ENCODE data around the gene NDUFV1. TPM values are rescaled to one million over a fixed set of nuclear protein-coding genes. Genes with fewer than 3 reads are reported as not detected.
"Not testable (repeated sequence)": the region's sequence is repeated elsewhere in the genome, so short reads cannot be mapped to it uniquely, and the experiment has no call there.

The NDUFV1 gene
- 209 TPM for polyA plus RNA-seq (ENCODE audit: insufficient read length)
- long read RNA-seq, donor 1, transcript NDUFV1-228 (2 exons, 573 nt) = minor isoform, 8 of 132 reads
- long read RNA-seq, donor 1, transcript NDUFV1-201 (10 exons, 1,596 nt) = major isoform, 42 of 132 reads
- long read RNA-seq, donor 1, transcript NDUFV1-220 (3 exons, 736 nt) = minor isoform, 6 of 132 reads
- long read RNA-seq, donor 1, partial matches to known transcripts = 70 of 132 reads
- long read RNA-seq, donor 1, other reads (novel, unspliced or antisense) = 0 of 132 reads
- long read RNA-seq, donor 2, transcript NDUFV1-201 (10 exons, 1,596 nt) = major isoform, 35 of 118 reads
- long read RNA-seq, donor 2, partial matches to known transcripts = 69 of 118 reads
- long read RNA-seq, donor 2, other reads (novel, unspliced or antisense) = 0 of 118 reads
- long read RNA-seq, donor 3, transcript NDUFV1-201 (10 exons, 1,596 nt) = major isoform, 37 of 152 reads
- long read RNA-seq, donor 3, partial matches to known transcripts = 102 of 152 reads
- long read RNA-seq, donor 3, other reads (novel, unspliced or antisense) = 5 of 152 reads
- long read RNA-seq, donor 4, transcript NDUFV1-228 (2 exons, 573 nt) = major isoform, 6 of 14 reads
- long read RNA-seq, donor 4, partial matches to known transcripts = 5 of 14 reads
- long read RNA-seq, donor 4, other reads (novel, unspliced or antisense) = 0 of 14 reads
- long read RNA-seq, donor 5, transcript NDUFV1-201 (10 exons, 1,596 nt) = major isoform, 75 of 253 reads
- long read RNA-seq, donor 5, transcript NDUFV1-228 (2 exons, 573 nt) = minor isoform, 6 of 253 reads
- long read RNA-seq, donor 5, transcript NDUFV1-210 (3 exons, 594 nt) = minor isoform, 6 of 253 reads
- long read RNA-seq, donor 5, partial matches to known transcripts = 151 of 253 reads
- long read RNA-seq, donor 5, other reads (novel, unspliced or antisense) = 9 of 253 reads
- long read RNA-seq, donor 6, transcript NDUFV1-228 (2 exons, 573 nt) = minor isoform, 8 of 130 reads
- long read RNA-seq, donor 6, transcript NDUFV1-210 (3 exons, 594 nt) = minor isoform, 5 of 130 reads
- long read RNA-seq, donor 6, transcript NDUFV1-220 (3 exons, 736 nt) = minor isoform, 6 of 130 reads
- long read RNA-seq, donor 6, transcript NDUFV1-201 (10 exons, 1,596 nt) = major isoform, 37 of 130 reads
- long read RNA-seq, donor 6, partial matches to known transcripts = 66 of 130 reads
- long read RNA-seq, donor 6, other reads (novel, unspliced or antisense) = 7 of 130 reads
- long read RNA-seq, donor 7, transcript NDUFV1-201 (10 exons, 1,596 nt) = major isoform, 69 of 198 reads
- long read RNA-seq, donor 7, transcript NDUFV1-228 (2 exons, 573 nt) = minor isoform, 6 of 198 reads
- long read RNA-seq, donor 7, partial matches to known transcripts = 105 of 198 reads
- long read RNA-seq, donor 7, other reads (novel, unspliced or antisense) = 12 of 198 reads
- long read RNA-seq, donor 8, transcript NDUFV1-201 (10 exons, 1,596 nt) = major isoform, 22 of 37 reads
- long read RNA-seq, donor 8, partial matches to known transcripts = 9 of 37 reads
- long read RNA-seq, donor 8, other reads (novel, unspliced or antisense) = 0 of 37 reads

GRCh38 chr11:67606492-67607295, at the start of gene NDUFV1:
NDUFV1 (plus strand) TSS chr11:67606936; CDS start chr11:67607005, 69 bp downstream.
- DNase-seq = peak; percentile 96

DNA sequence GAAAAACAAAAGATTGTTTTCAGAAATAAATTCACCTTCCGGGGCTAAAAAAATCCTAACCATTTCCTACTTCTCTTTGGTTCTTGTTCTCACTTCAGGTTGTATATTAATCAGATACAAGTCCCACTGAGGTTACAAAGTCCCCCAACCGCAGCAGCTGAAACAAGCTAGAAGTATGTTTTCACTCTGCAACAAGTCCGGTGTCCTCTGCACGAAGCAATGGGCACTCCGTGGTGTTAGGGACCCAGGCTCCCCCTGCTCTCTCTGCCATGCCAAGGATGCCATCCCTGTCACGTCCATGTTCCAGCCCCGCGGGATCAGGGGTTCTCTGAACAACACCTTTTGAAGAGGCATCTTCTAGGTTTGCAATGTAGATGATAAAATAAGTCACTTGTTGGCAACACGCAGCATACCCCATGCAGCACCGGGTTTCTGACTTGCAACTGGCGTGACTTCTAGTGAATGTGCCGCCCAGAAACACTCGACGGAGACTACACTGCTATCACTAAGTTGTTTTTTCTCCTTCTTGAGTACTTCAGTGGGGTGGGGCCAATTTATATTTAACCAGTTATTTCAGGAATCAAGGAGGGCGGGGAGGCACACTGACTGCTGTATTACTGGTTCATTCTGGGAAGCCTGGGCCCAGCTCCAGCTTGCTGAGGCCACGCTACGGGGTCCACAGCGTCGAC, 48.5 kb upstream of the NDUFV1 start:
- no peak for DNase-seq

- DNase-seq = no peak
Observed at GRCh38 chr11:67561971-67562619, 44.6 kb upstream of the NDUFV1 start.

DNA sequence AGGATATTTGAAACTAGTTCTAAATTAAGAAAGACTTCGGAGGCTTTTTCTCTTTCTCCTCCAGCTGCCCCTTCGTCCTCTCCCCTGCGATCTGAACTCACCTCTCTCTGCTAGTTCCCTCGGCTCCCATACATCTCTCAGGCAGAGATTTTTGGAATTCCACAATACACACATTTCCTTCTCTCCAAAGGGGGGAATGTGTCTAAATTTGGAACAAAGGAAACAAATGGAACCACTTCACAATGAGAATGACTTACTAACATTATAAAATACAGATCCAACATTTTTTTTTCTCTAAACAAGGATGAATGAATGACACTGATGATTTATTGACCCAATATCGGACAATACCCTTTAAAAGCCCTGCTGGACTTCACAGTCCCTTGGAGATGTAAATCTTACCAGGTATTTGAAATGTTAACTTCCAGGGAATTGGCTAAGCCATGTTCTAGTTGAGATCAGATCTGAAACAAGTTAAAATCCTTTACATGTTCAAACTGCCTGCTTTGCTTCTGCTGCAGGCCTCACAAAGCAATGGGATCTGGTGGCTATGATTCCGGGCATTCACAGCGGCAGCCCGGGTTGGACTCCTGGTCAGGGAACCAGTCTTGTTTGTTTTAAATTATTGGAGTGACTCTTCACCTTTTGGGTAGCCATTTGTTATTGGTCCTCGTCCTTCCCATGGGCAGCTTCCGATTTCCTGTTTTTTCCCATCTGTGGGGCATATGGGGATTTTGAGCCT, 43.6 kb upstream of the NDUFV1 start:
- DNase-seq = no peak

DNA sequence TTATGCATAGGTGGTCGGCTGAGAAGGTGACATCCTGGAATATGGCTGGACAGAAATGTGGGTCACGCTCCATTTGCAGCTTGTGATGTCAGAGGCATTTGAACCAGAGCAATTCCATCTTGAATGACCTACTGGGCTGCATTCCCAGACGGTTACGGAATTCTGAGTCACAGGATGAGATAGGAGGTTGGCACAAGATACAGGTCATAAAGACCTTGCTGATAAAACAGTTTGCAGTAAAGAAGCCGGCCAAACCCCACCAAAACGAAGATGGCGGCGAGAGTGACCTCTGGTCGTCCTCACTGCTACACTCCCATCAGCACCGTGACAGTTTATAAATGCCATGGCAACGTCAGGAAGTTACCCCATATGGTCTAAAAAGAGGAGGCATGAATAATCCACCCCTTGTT, 43.0 kb upstream of the NDUFV1 start:
- DNase-seq = not testable (repeated sequence)

- DNase-seq = no peak
Observed at GRCh38 chr11:67564230-67564629, 42.5 kb upstream of the NDUFV1 start.

DNA sequence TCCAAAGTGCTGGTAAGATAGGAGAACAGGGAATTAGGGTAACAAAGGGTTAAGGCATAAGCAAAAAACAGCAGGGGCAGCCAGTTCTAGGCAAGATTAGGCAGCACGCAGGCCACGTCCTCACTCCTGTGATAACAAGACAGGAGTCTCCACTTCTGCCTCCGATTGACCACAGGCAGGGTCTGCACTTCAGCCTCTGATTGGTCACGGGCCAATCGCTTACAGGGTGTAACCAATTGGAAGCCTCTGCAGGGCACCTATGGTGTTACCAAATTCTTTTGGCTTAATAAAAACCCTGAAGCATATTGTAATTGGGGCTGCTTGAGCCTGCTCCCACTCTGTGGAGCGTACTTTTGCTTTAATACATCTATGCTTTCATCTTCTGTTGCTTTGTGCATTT, 35.3 kb upstream of the NDUFV1 start:
- no peak for DNase-seq

DNA sequence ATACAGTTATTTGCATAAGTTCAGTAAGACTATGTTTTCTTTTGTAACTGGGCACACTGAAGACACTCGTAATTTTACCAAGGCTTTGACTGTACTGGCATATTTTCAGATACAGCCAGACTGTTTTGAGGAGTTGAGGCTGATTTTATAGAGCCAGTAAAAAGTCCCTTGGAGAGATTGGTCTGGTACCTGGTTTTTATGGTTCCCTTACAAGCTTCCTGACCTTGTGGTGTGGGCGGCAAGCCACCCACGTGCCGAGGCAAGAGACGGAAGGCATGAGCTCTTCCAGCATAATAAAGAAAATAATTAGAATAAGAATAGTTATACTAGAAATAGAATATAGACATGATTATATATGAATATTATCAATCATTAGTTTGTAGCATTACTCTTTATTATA, 34.4 kb upstream of the NDUFV1 start:
- no peak for DNase-seq

- DNase-seq = no peak
Observed at GRCh38 chr11:67572747-67573419, 33.9 kb upstream of the NDUFV1 start.

- no peak for DNase-seq
Observed at GRCh38 chr11:67574938-67575337, 31.8 kb upstream of the NDUFV1 start.

- DNase-seq = no peak
Observed at GRCh38 chr11:67576735-67577475, 29.8 kb upstream of the NDUFV1 start.

DNA sequence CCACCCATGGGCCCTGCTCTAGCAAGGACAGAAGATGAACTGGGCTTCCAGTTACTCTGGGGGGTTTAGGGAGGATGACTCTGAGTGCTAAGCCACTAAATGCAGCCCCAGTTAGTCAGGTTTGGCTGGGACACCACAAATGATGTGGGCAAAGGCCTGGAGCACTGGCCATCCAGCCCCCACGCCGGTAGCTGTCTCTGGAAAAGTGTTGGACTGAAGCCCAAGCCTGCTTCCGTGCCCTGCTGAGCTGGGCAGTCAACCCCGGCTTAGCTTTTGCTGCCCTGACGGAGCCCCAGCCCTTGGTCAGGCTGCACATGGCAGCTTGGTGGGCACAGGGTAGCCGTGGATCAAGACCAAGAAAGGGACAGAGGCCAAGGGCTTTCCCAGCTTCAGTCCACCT, 28.8 kb upstream of the NDUFV1 start:
- no peak for DNase-seq

GRCh38 chr11:67581469-67581868, 25.3 kb upstream of the NDUFV1 start:
- DNase-seq = no peak

- DNase-seq = no peak
Observed at GRCh38 chr11:67582011-67582410, 24.7 kb upstream of the NDUFV1 start.

- DNase-seq = peak; percentile 94
Observed at GRCh38 chr11:67583247-67584204, 23.2 kb upstream of the NDUFV1 start, which contains the start of gene GSTP1. GSTP1 (plus strand) TSS chr11:67583812; CDS start chr11:67583844, 32 bp downstream.

Data from left kidney (tissue), 8 donors.